Nephron progenitor cell (in vitro differentiated cells): Measurements from ENCODE around the gene MARF1.
"Not testable (repeated sequence)": the region's sequence is repeated elsewhere in the genome, so short reads cannot be mapped to it uniquely, and the experiment has no call there.

ENCODE experiments used
- DNase-seq: peaks from one replicate; pipeline ENCODE4 v3.0.0; 2021
- H3K27ac Mint-ChIP-seq: 2 replicates; pipeline ENCODE4 v1.8.0; 2021; ENCODE audit warnings: mild to moderate bottlenecking, moderate library complexity, mixed read lengths
- H3K27me3 Mint-ChIP-seq: 2 replicates; pipeline ENCODE4 v1.8.0; 2021; ENCODE audit warnings: mild to moderate bottlenecking, low read depth, mixed read lengths; ENCODE audit not compliant: poor library complexity
- H3K36me3 Mint-ChIP-seq: 2 replicates; pipeline ENCODE4 v1.8.0; 2021; ENCODE audit warnings: low read depth, mixed read lengths
- H3K4me1 Mint-ChIP-seq: 2 replicates; pipeline ENCODE4 v1.8.0; 2021; ENCODE audit warnings: mixed read lengths
- H3K4me3 Mint-ChIP-seq: 2 replicates; pipeline ENCODE4 v1.8.0; 2021; ENCODE audit warnings: mild to moderate bottlenecking, moderate library complexity, mixed read lengths
- H3K9me3 Mint-ChIP-seq: 2 replicates; pipeline ENCODE4 v1.8.0; 2021; ENCODE audit warnings: mild to moderate bottlenecking, moderate library complexity, mixed read lengths
- CTCF ChIP-seq: fragments of 200-600 bp; sonication (generic); IDR thresholded peaks from 2 replicates; pipeline ENCODE4 v1.5.0; 2021; ENCODE audit warnings: antibody characterized with exemption

The MARF1 gene

GRCh38 chr16:15573274-15573895 lies 69.6 kb downstream of the MARF1 start:
- no peak for TF ChIP-seq CTCF
- H3K4me1 Mint-ChIP-seq, result peaks cover 30% of the 10 kb centered on the region
- peak overlapping the region; percentile 55 for H3K27ac Mint-ChIP-seq
- DNase-seq, result no peak
- H3K4me3 Mint-ChIP-seq, result no peak overlapping the region
- H3K9me3 Mint-ChIP-seq, result peaks cover 17% of the 10 kb centered on the region
- peaks cover 83% of the 10 kb centered on the region for H3K36me3 Mint-ChIP-seq
- no peaks in the 10 kb centered on the region for H3K27me3 Mint-ChIP-seq

DNA sequence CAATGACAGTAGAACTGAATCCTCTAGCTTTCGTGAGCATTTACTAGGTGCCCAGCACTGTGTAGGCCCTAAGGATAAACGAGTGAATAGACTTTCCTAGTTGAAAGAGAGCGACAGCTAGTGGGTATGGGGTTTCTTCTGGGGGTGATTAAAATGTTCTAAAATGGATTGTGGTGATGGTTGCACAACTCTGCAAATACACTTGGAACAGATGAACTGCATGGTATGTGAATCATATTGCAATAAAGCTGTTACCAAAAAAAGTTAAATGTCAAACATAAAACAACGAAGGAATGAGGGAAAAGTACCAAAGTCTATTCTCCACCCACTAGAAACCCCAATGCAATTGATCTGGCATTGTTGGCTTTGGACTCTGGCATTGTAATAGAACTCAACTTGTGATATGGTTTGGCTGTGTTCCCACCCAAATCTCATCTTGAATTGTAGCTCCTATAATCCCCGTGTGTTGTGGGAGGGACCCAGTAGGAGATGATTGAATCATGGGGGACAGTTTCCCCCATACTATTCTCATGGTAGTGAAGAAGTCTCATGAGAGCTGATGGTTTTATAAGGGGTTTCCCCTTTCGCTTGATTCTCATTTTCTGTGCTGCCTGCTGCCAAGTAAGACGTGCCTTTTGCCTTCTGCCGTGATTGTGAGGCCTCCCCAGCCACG lies 70.5 kb downstream of the MARF1 start:
- Mint-ChIP-seq H3K4me3 (no peak overlapping the region), H3K27ac (peak overlapping the region; percentile 55), H3K27me3 (no peaks in the 10 kb centered on the region), H3K36me3 (peaks cover 74% of the 10 kb centered on the region), H3K9me3 (peaks cover 12% of the 10 kb centered on the region), H3K4me1 (peaks cover 30% of the 10 kb centered on the region)
- no peak for TF ChIP-seq CTCF
- no peak for DNase-seq

DNA sequence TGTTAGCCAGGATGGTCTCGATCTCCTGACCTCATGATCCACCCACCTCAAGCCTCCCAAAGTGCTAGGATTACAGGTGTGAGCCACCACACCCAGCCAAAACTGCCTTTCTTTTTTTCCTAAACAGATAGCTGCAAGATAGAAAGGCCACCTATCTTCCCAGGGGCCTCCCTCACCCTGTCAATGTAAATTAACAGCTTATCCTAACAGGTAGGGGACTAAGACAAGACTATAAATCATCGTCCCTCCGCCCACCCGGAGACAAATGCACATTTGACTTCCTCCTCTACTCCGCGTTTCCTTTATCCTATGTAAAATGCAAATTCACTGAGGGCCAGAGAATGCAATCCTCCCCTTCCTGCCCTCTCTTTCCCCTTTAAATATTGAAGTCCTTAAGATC lies 71.4 kb downstream of the MARF1 start:
- no peak for DNase-seq
- Mint-ChIP-seq H3K4me3 (no peak overlapping the region), H3K36me3 (peaks cover 64% of the 10 kb centered on the region), H3K27ac (peak overlapping the region; percentile 92), H3K4me1 (peaks cover 27% of the 10 kb centered on the region), H3K9me3 (peaks cover 7% of the 10 kb centered on the region), H3K27me3 (no peaks in the 10 kb centered on the region)
- no peak for TF ChIP-seq CTCF

DNA sequence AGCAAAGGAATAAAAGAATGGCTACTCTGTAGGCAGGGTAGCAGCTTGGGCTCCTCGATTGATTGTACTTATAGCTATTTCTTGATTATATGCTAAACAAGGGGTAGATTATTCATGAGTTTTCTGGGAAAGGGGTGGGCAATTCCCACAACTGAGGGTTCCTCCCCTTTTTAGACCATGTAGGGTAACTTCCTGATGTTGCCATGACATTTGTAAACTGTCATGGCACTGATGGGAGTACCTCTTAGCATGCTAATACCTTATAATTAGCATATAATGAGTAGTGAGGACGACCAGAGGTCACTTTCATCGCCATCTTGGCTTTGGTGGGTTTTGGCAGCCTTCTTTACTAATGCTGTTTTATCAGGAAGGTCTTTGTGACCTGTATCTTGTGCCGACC lies 72.3 kb downstream of the MARF1 start:
- not testable (repeated sequence) for H3K4me3 Mint-ChIP-seq, H3K27ac Mint-ChIP-seq, H3K27me3 Mint-ChIP-seq, H3K9me3 Mint-ChIP-seq, DNase-seq
- H3K4me1 Mint-ChIP-seq, result peaks cover 31% of the 10 kb centered on the region
- peaks cover 65% of the 10 kb centered on the region for H3K36me3 Mint-ChIP-seq

- Mint-ChIP-seq H3K4me1 (peaks cover 50% of the 10 kb centered on the region), H3K9me3 (peaks cover 16% of the 10 kb centered on the region), H3K4me3 (no peak overlapping the region), H3K27ac (no peak overlapping the region), H3K36me3 (peaks cover 53% of the 10 kb centered on the region), H3K27me3 (no peaks in the 10 kb centered on the region)
- no peak for DNase-seq
- no peak for TF ChIP-seq CTCF
Measured at GRCh38 chr16:15567823-15568222, 75.1 kb downstream of the MARF1 start.

GRCh38 chr16:15566095-15566494 lies 76.9 kb downstream of the MARF1 start:
- no peak for DNase-seq
- TF ChIP-seq CTCF, result no peak
- peak overlapping the region; percentile 72 for H3K27ac Mint-ChIP-seq

More at GRCh38 chr16:15566095-15566494, 76.9 kb downstream of the MARF1 start:
- Mint-ChIP-seq H3K36me3 (peaks cover 48% of the 10 kb centered on the region), H3K9me3 (peaks cover 12% of the 10 kb centered on the region), H3K4me1 (peaks cover 41% of the 10 kb centered on the region), H3K4me3 (no peak overlapping the region), H3K27me3 (no peaks in the 10 kb centered on the region)
